Measurements from ENCODE around the gene RPS28.

The RPS28 gene

GRCh38 chr19:8332976-8333766 lies 11.9 kb downstream of the RPS28 start:
- Histone ChIP-seq H3K56ac (ENCODE audit: low read length) (peak overlapping the region; percentile 56), H4K5ac (ENCODE audit: low read length) (no peak overlapping the region), H3K4ac (ENCODE audit: low read depth, low read length) (no peak overlapping the region), H2BK120ac (ENCODE audit: low read depth, low read length) (no peak overlapping the region), H2AK5ac (ENCODE audit: low read length) (no peak overlapping the region), H3K36me3 (ENCODE audit: control insufficient read depth, insufficient read depth, low read length) (no peaks in the 10 kb centered on the region), H2BK15ac (replicated peaks; ENCODE audit: low read depth) (no peak overlapping the region), H3K18ac (ENCODE audit: low read length) (no peak overlapping the region), H2BK5ac (ENCODE audit: low read length) (no peak overlapping the region), H3K79me2 (ENCODE audit: control insufficient read depth, insufficient read depth, low read length) (no peaks in the 10 kb centered on the region), H4K8ac (ENCODE audit: low read depth, low read length) (no peak overlapping the region), H3K4me2 (ENCODE audit: low read length) (peak overlapping the region; percentile 20), H3K27me3 (ENCODE audit: insufficient read depth, low read length, poor library complexity) (peaks cover 18% of the 10 kb centered on the region), H3K9ac (ENCODE audit: low read length) (no peak overlapping the region), H3K79me1 (ENCODE audit: low read length) (no peaks in the 10 kb centered on the region), H3K4me1 (ENCODE audit: control insufficient read depth, low read depth, low read length) (no peaks in the 10 kb centered on the region), H3K4me3 (ENCODE audit: low read length) (no peak overlapping the region), H3K27ac (ENCODE audit: low read depth, low read length) (no peak overlapping the region), H3K23ac (ENCODE audit: low read length) (no peak overlapping the region)
- DNase-seq, result no peak
- WGBS (ENCODE audit: extremely low coverage, insufficient coverage, low lambda C conversion rate), result no CpG with 5 or more reads among the region's 52 CpGs

GRCh38 chr19:8333767-8334457 lies 12.6 kb downstream of the RPS28 start:
- Histone ChIP-seq H3K4ac (ENCODE audit: low read depth, low read length) (no peak overlapping the region), H3K79me2 (ENCODE audit: control insufficient read depth, insufficient read depth, low read length) (no peaks in the 10 kb centered on the region), H2BK5ac (ENCODE audit: low read length) (no peak overlapping the region), H3K18ac (ENCODE audit: low read length) (no peak overlapping the region), H3K56ac (ENCODE audit: low read length) (peak overlapping the region; percentile 7), H2BK120ac (ENCODE audit: low read depth, low read length) (no peak overlapping the region), H3K4me2 (ENCODE audit: low read length) (peak overlapping the region; percentile 27), H3K23ac (ENCODE audit: low read length) (peak overlapping the region; percentile 66), H3K9ac (ENCODE audit: low read length) (no peak overlapping the region), H3K27ac (ENCODE audit: low read depth, low read length) (no peak overlapping the region), H3K4me1 (ENCODE audit: control insufficient read depth, low read depth, low read length) (no peaks in the 10 kb centered on the region), H4K8ac (ENCODE audit: low read depth, low read length) (no peak overlapping the region), H3K4me3 (ENCODE audit: low read length) (no peak overlapping the region), H2BK15ac (replicated peaks; ENCODE audit: low read depth) (no peak overlapping the region), H4K5ac (ENCODE audit: low read length) (no peak overlapping the region), H2AK5ac (ENCODE audit: low read length) (no peak overlapping the region), H3K79me1 (ENCODE audit: low read length) (no peaks in the 10 kb centered on the region), H3K36me3 (ENCODE audit: control insufficient read depth, insufficient read depth, low read length) (no peaks in the 10 kb centered on the region), H3K27me3 (ENCODE audit: insufficient read depth, low read length, poor library complexity) (peaks cover 18% of the 10 kb centered on the region)
- no peak for DNase-seq
- no CpG with 5 or more reads among the region's 48 CpGs for WGBS (ENCODE audit: extremely low coverage, insufficient coverage, low lambda C conversion rate)

DNA sequence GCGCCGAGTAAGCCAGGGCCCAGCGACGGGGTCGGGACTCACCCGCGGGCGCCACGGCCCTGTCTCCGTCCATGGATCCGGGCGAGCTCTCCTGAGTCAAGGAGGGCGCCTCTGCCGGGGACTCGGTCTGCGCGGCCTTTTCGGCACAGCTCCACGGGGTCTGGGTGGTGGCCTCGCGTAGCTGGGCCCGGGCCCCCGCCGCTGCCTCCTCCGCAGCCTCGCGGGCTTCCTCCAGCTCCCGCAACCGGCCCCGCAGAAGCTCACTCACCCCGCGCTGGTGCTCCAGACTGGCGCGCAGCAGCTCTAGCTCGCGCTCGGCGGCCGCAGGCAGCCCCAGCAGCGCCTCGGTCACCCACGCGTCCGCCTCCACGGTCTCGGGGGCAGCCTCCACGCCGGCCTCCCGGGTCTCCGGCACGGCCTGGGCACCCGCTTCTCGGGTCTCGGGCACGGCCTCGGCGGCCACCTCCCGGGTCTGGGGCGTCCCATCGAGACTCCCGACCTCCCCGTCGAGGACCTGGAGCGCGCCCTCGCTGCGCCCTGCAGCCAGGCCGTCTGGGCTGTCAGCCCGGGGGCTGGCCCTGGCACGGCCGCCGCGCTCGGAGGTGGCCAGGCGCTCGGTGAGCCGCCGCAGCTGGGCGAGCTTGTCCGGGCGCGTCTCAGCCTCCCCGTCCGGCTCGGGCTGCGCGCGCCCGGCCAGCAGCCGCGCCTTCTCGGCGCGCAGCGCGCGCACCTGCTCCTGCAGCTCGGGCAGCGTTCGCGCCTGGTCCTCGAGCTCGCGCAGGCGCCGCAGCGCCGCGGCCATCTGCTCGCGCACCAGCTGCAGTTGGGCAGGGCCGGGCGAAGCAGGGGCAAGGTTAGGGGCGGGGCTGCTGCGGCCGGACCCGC lies 13.4 kb downstream of the RPS28 start:
- Histone ChIP-seq H2BK120ac (ENCODE audit: low read depth, low read length) (no peak overlapping the region), H2AK5ac (ENCODE audit: low read length) (no peak overlapping the region), H3K23ac (ENCODE audit: low read length) (peak overlapping the region; percentile 66), H3K18ac (ENCODE audit: low read length) (no peak overlapping the region), H4K8ac (ENCODE audit: low read depth, low read length) (no peak overlapping the region), H3K27ac (ENCODE audit: low read depth, low read length) (no peak overlapping the region), H3K56ac (ENCODE audit: low read length) (peak overlapping the region; percentile 74), H3K4me2 (ENCODE audit: low read length) (peak overlapping the region; percentile 61), H3K4me1 (ENCODE audit: control insufficient read depth, low read depth, low read length) (no peaks in the 10 kb centered on the region), H2BK15ac (replicated peaks; ENCODE audit: low read depth) (no peak overlapping the region), H3K9ac (ENCODE audit: low read length) (peak overlapping the region; percentile 44), H3K36me3 (ENCODE audit: control insufficient read depth, insufficient read depth, low read length) (no peaks in the 10 kb centered on the region), H3K4me3 (ENCODE audit: low read length) (no peak overlapping the region), H3K79me2 (ENCODE audit: control insufficient read depth, insufficient read depth, low read length) (no peaks in the 10 kb centered on the region), H3K27me3 (ENCODE audit: insufficient read depth, low read length, poor library complexity) (peaks cover 18% of the 10 kb centered on the region), H3K79me1 (ENCODE audit: low read length) (no peaks in the 10 kb centered on the region), H3K4ac (ENCODE audit: low read depth, low read length) (no peak overlapping the region), H4K5ac (ENCODE audit: low read length) (no peak overlapping the region), H2BK5ac (ENCODE audit: low read length) (no peak overlapping the region)
- WGBS (ENCODE audit: extremely low coverage, insufficient coverage, low lambda C conversion rate), result no CpG with 5 or more reads among the region's 117 CpGs
- peak; percentile 87 for DNase-seq

DNA sequence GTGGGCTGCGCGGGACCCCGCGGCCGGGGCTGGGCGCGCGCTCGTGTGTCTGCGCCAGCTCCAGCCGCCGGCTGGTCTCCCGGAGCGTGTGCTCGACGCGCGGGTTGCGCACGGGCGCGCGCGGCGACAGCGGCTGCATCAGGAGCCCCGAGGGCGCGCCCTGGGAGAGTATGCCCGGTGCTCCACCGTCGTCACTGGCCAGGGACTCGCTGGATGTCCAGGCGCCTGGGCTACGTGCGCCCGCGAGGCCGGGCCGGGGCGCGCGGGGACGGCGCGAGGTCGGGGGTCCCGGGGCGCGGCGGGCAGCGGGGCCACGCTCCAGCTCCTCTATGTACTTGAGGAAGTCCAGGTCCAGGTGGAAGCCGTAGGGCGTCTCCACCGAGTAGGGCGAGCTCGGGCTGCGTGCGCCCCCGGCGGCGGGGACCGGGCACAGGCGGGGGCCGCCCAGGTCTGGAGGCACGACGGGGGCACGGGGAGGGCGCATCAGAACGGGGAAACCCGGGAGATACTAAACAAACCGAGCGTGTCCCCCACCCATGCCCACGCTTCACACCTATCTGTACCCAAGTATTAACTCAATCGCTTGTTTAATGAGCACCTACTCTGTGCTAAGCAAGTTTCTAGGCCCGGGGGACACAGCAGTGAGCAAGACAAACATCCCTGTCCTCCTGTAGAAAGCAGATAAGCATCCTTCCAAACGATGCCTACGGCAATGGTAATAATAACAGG lies 14.2 kb downstream of the RPS28 start:
- Histone ChIP-seq H4K5ac (ENCODE audit: low read length) (no peak overlapping the region), H3K79me2 (ENCODE audit: control insufficient read depth, insufficient read depth, low read length) (no peaks in the 10 kb centered on the region), H3K27me3 (ENCODE audit: insufficient read depth, low read length, poor library complexity) (peaks cover 18% of the 10 kb centered on the region), H2BK120ac (ENCODE audit: low read depth, low read length) (no peak overlapping the region), H3K36me3 (ENCODE audit: control insufficient read depth, insufficient read depth, low read length) (no peaks in the 10 kb centered on the region), H3K9ac (ENCODE audit: low read length) (peak overlapping the region; percentile 44), H3K4ac (ENCODE audit: low read depth, low read length) (no peak overlapping the region), H3K18ac (ENCODE audit: low read length) (peak overlapping the region; percentile 9), H3K79me1 (ENCODE audit: low read length) (no peaks in the 10 kb centered on the region), H2AK5ac (ENCODE audit: low read length) (no peak overlapping the region), H3K27ac (ENCODE audit: low read depth, low read length) (no peak overlapping the region), H3K4me3 (ENCODE audit: low read length) (no peak overlapping the region), H2BK15ac (replicated peaks; ENCODE audit: low read depth) (no peak overlapping the region), H3K56ac (ENCODE audit: low read length) (peak overlapping the region; percentile 74), H3K23ac (ENCODE audit: low read length) (no peak overlapping the region), H4K8ac (ENCODE audit: low read depth, low read length) (no peak overlapping the region), H3K4me1 (ENCODE audit: control insufficient read depth, low read depth, low read length) (no peaks in the 10 kb centered on the region), H3K4me2 (ENCODE audit: low read length) (peak overlapping the region; percentile 61), H2BK5ac (ENCODE audit: low read length) (no peak overlapping the region)
- WGBS (ENCODE audit: extremely low coverage, insufficient coverage, low lambda C conversion rate), result no CpG with 5 or more reads among the region's 79 CpGs
- DNase-seq, result no peak

GRCh38 chr19:8336072-8336569 lies 14.8 kb downstream of the RPS28 start:
- Histone ChIP-seq H3K4me3 (ENCODE audit: low read length) (no peak overlapping the region), H3K27me3 (ENCODE audit: insufficient read depth, low read length, poor library complexity) (peaks cover 18% of the 10 kb centered on the region), H3K56ac (ENCODE audit: low read length) (no peak overlapping the region), H2BK5ac (ENCODE audit: low read length) (no peak overlapping the region), H4K5ac (ENCODE audit: low read length) (no peak overlapping the region), H3K9ac (ENCODE audit: low read length) (no peak overlapping the region), H2BK120ac (ENCODE audit: low read depth, low read length) (no peak overlapping the region), H3K79me1 (ENCODE audit: low read length) (no peaks in the 10 kb centered on the region), H4K8ac (ENCODE audit: low read depth, low read length) (no peak overlapping the region), H3K4me2 (ENCODE audit: low read length) (no peak overlapping the region), H3K18ac (ENCODE audit: low read length) (no peak overlapping the region), H3K79me2 (ENCODE audit: control insufficient read depth, insufficient read depth, low read length) (no peaks in the 10 kb centered on the region), H3K4ac (ENCODE audit: low read depth, low read length) (no peak overlapping the region), H3K27ac (ENCODE audit: low read depth, low read length) (no peak overlapping the region), H3K4me1 (ENCODE audit: control insufficient read depth, low read depth, low read length) (no peaks in the 10 kb centered on the region), H3K36me3 (ENCODE audit: control insufficient read depth, insufficient read depth, low read length) (no peaks in the 10 kb centered on the region), H2AK5ac (ENCODE audit: low read length) (no peak overlapping the region), H3K23ac (ENCODE audit: low read length) (no peak overlapping the region), H2BK15ac (replicated peaks; ENCODE audit: low read depth) (no peak overlapping the region)
- no CpG with 5 or more reads among the region's 27 CpGs for WGBS (ENCODE audit: extremely low coverage, insufficient coverage, low lambda C conversion rate)
- no peak for DNase-seq

All from mesendoderm (in vitro differentiated cells).